Activated CD4-positive, alpha-beta T cell treated with anti-CD3 and anti-CD28 coated beads for 24 hours (primary cell): ENCODE measurements around the gene LMAN2.

Source experiments
- DNase-seq, 2 donors: peaks; one replicate each; pipeline ENCODE4 v3.0.0-alpha.2; 2020; ENCODE audit warnings: low read depth in 2 of 2

The LMAN2 gene

GRCh38 chr5:177327539-177328522, 23.6 kb downstream of the LMAN2 start:
- DNase-seq, result no peak

GRCh38 chr5:177325868-177326381, 25.5 kb downstream of the LMAN2 start:
- DNase-seq, result no peak

- DNase-seq, result no peak
These were observed 30.6 kb downstream of the LMAN2 start for GRCh38 chr5:177320879-177321278.

- DNase-seq, result no peak
These were observed 31.4 kb downstream of the LMAN2 start for GRCh38 chr5:177319913-177320588.

- peak; percentile 57 to 70 for DNase-seq
These were observed 33.5 kb downstream of the LMAN2 start for GRCh38 chr5:177317959-177318377.

- DNase-seq, result no peak
These were observed 35.5 kb downstream of the LMAN2 start for GRCh38 chr5:177316005-177316404.

GRCh38 chr5:177315411-177315810, 36.1 kb downstream of the LMAN2 start:
- no peak for DNase-seq

GRCh38 chr5:177314376-177315342, 36.8 kb downstream of the LMAN2 start:
- no peak for DNase-seq

GRCh38 chr5:177313561-177314259, 37.8 kb downstream of the LMAN2 start:
- no peak for DNase-seq

- no peak for DNase-seq
These were observed 38.8 kb downstream of the LMAN2 start for GRCh38 chr5:177312649-177313181.

GRCh38 chr5:177311723-177312648, 39.5 kb downstream of the LMAN2 start, which contains the start of gene MXD3:
MXD3 (minus strand) TSS chr5:177311898; CDS start chr5:177311830, 68 bp downstream.
- DNase-seq, result peak; percentile 94 to 96

GRCh38 chr5:177311392-177311722, 40.1 kb downstream of the LMAN2 start:
- DNase-seq, result no peak

- DNase-seq, result no peak
These were observed 40.6 kb downstream of the LMAN2 start for GRCh38 chr5:177310757-177311391.

GRCh38 chr5:177310332-177310731, 41.1 kb downstream of the LMAN2 start:
- DNase-seq, result no peak

GRCh38 chr5:177309351-177310191, 41.9 kb downstream of the LMAN2 start:
- DNase-seq, result peak; percentile 50 to 68

GRCh38 chr5:177308740-177309139, 42.7 kb downstream of the LMAN2 start:
- DNase-seq, result no peak

GRCh38 chr5:177307544-177308363, 43.7 kb downstream of the LMAN2 start:
- no peak for DNase-seq
